Measurements from ENCODE around the gene FAM3C. TPM values are rescaled to one million over a fixed set of nuclear protein-coding genes. Genes with fewer than 3 reads are reported as not detected.
"Not testable (repeated sequence)": the region's sequence is repeated elsewhere in the genome, so short reads cannot be mapped to it uniquely, and the experiment has no call there.

FAM3C gene
- total RNA-seq, 2 donors from 2014 or later, result 46.3 to 57.7 TPM

GRCh38 chr7:121436688-121437087, 40.6 kb upstream of the FAM3C start:
- Histone ChIP-seq H3K36me3 (no peaks in the 10 kb centered on the region), H3K27me3 (no peaks in the 10 kb centered on the region), H3K27ac (no peak overlapping the region), H3K4me3 (no peak overlapping the region), H3K9ac (ENCODE audit: low read depth in 2 of 2, low read length in 2 of 2) (no peak overlapping the region), H3K4me1 (no peaks in the 10 kb centered on the region), H3K9me3 (no peaks in the 10 kb centered on the region)
- intact Hi-C loops (cut with DNase I), result no loop called here
- no peak for DNase-seq
- no peak for TF ChIP-seq CTCF (IDR thresholded peaks at IDR 0.05)

GRCh38 chr7:121436136-121436535, 40.0 kb upstream of the FAM3C start:
- Histone ChIP-seq H3K9ac (ENCODE audit: low read depth in 2 of 2, low read length in 2 of 2) (no peak overlapping the region), H3K4me3 (no peak overlapping the region), H3K4me1 (no peaks in the 10 kb centered on the region), H3K27me3 (no peaks in the 10 kb centered on the region), H3K36me3 (no peaks in the 10 kb centered on the region), H3K9me3 (no peaks in the 10 kb centered on the region), H3K27ac (no peak overlapping the region)
- intact Hi-C loops (cut with DNase I), result no loop called here
- DNase-seq, result no peak
- no peak for TF ChIP-seq CTCF (IDR thresholded peaks at IDR 0.05)

- Histone ChIP-seq H3K4me3 (no peak overlapping the region), H3K9me3 (no peaks in the 10 kb centered on the region), H3K27ac (no peak overlapping the region), H3K27me3 (no peaks in the 10 kb centered on the region), H3K9ac (ENCODE audit: low read depth in 2 of 2, low read length in 2 of 2) (no peak overlapping the region), H3K4me1 (no peaks in the 10 kb centered on the region), H3K36me3 (no peaks in the 10 kb centered on the region)
- no peak for DNase-seq
- intact Hi-C loops (cut with DNase I), result no loop called here
- no peak for TF ChIP-seq CTCF (IDR thresholded peaks at IDR 0.05)
Observed at GRCh38 chr7:121433775-121434174, 37.7 kb upstream of the FAM3C start.

GRCh38 chr7:121432486-121432885, 36.4 kb upstream of the FAM3C start:
- H3K27ac ChIP-seq; H3K27me3 ChIP-seq; H3K36me3 ChIP-seq; DNase-seq; H3K4me1 ChIP-seq; H3K9me3 ChIP-seq; H3K9ac ChIP-seq (ENCODE audit: low read depth in 2 of 2, low read length in 2 of 2); intact Hi-C loops (cut with DNase I); H3K4me3 ChIP-seq: not testable (repeated sequence)

GRCh38 chr7:121431996-121432395, 35.9 kb upstream of the FAM3C start:
- no peak for TF ChIP-seq CTCF (IDR thresholded peaks at IDR 0.05)
- intact Hi-C loops (cut with DNase I), result no loop called here
- Histone ChIP-seq H3K9ac (ENCODE audit: low read depth in 2 of 2, low read length in 2 of 2) (no peak overlapping the region), H3K9me3 (no peaks in the 10 kb centered on the region), H3K4me3 (no peak overlapping the region), H3K36me3 (no peaks in the 10 kb centered on the region), H3K27ac (no peak overlapping the region), H3K4me1 (no peaks in the 10 kb centered on the region), H3K27me3 (no peaks in the 10 kb centered on the region)
- DNase-seq, result no peak

- no peak overlapping the region for H3K4me3 ChIP-seq
- intact Hi-C loops (cut with DNase I), result no loop called here
- H3K27me3 ChIP-seq, result no peaks in the 10 kb centered on the region
- DNase-seq, result no peak
- H3K4me1 ChIP-seq, result no peaks in the 10 kb centered on the region
- H3K9ac ChIP-seq (ENCODE audit: low read depth in 2 of 2, low read length in 2 of 2), result no peak overlapping the region
- no peaks in the 10 kb centered on the region for H3K36me3 ChIP-seq
- TF ChIP-seq CTCF (IDR thresholded peaks at IDR 0.05), result no peak
- no peaks in the 10 kb centered on the region for H3K9me3 ChIP-seq
- H3K27ac ChIP-seq, result no peak overlapping the region
Observed at GRCh38 chr7:121431389-121431995, 35.4 kb upstream of the FAM3C start.
